OCI-LY1 (cell line): ENCODE results near the gene B3GAT1.

Experiments used
- H2AFZ ChIP-seq: fragments of 200-600 bp; sonication (generic), shearing (Covaris generic); 2 replicates; pipeline ENCODE4 v1.6.0; 2014; ENCODE audit warnings: antibody characterized with exemption, mild to moderate bottlenecking, low read length
- H3F3A ChIP-seq: fragments of 200-600 bp; sonication (generic), shearing (Covaris generic); 2 replicates; pipeline ENCODE4 v1.6.0; 2014; ENCODE audit warnings: mild to moderate bottlenecking, antibody characterized with exemption, low read length, moderate library complexity; ENCODE audit not compliant: insufficient read depth
- H3K27ac ChIP-seq: fragments of 200-600 bp; sonication (generic); 2 replicates; pipeline ENCODE4 v1.5.1; 2014; ENCODE audit warnings: low read length, mixed run types, mild to moderate bottlenecking, low read depth; ENCODE audit not compliant: poor library complexity, severe bottlenecking
- H3K27me3 ChIP-seq: fragments of 200-600 bp; sonication (generic); 2 replicates; pipeline ENCODE4 v1.6.0; 2014; ENCODE audit warnings: antibody characterized with exemption, mild to moderate bottlenecking, low read length, moderate library complexity; ENCODE audit not compliant: insufficient read depth
- H3K36me3 ChIP-seq: fragments of 200-600 bp; sonication (generic); 2 replicates; pipeline ENCODE4 v1.6.1; 2014; ENCODE audit warnings: mild to moderate bottlenecking, antibody characterized with exemption, low read length, moderate library complexity, mixed read lengths; ENCODE audit not compliant: insufficient read depth
- H3K4me1 ChIP-seq: fragments of 200-600 bp; sonication (generic); 2 replicates; pipeline ENCODE4 v1.5.1; 2014; ENCODE audit warnings: mild to moderate bottlenecking, low read length, moderate library complexity; ENCODE audit not compliant: insufficient read depth, severe bottlenecking
- H3K4me2 ChIP-seq: fragments of 200-600 bp; sonication (generic), shearing (Covaris generic); 2 replicates; pipeline ENCODE4 v1.6.1; 2014; ENCODE audit warnings: low read length
- H3K4me3 ChIP-seq: fragments of 200-600 bp; sonication (generic); 2 replicates; pipeline ENCODE4 v1.5.1; 2014; ENCODE audit warnings: low read length, low read depth, mild to moderate bottlenecking, mixed read lengths; ENCODE audit not compliant: poor library complexity, severe bottlenecking
- H3K79me2 ChIP-seq: fragments of 200-600 bp; shearing (Covaris generic); 2 replicates; pipeline ENCODE4 v1.6.1; 2016; ENCODE audit warnings: mixed run types, low read length, mixed read lengths; ENCODE audit not compliant: insufficient read depth
- H3K9ac ChIP-seq: fragments of 200-600 bp; sonication (generic), shearing (Covaris generic); 2 replicates; pipeline ENCODE4 v1.6.1; 2014; ENCODE audit warnings: mild to moderate bottlenecking, low read length, mixed read lengths
- H3K9me2 ChIP-seq: fragments of 200-600 bp; sonication (generic), shearing (Covaris generic); 2 replicates; pipeline ENCODE4 v1.6.1; 2014; ENCODE audit warnings: low read depth, mild to moderate bottlenecking, low read length, mixed read lengths
- H3K9me3 ChIP-seq: fragments of 200-600 bp; shearing (Covaris generic); 2 replicates; pipeline ENCODE4 v1.6.1; 2014; ENCODE audit warnings: low read length, mixed read lengths
- H4K20me1 ChIP-seq: fragments of 200-600 bp; sonication (generic), shearing (Covaris generic); 2 replicates; pipeline ENCODE4 v1.6.0; 2016; ENCODE audit warnings: mild to moderate bottlenecking, low read length; ENCODE audit not compliant: insufficient read depth
- CTCF ChIP-seq: fragments of 200-600 bp; sonication (generic), shearing (Covaris generic); IDR thresholded peaks from 2 replicates; pipeline ENCODE4 v1.5.1; 2017; ENCODE audit warnings: mild to moderate bottlenecking, antibody characterized with exemption, low read length, moderate library complexity, mixed read lengths
- EZH2 ChIP-seq: fragments of 200-600 bp; sonication (generic), shearing (Covaris generic); IDR thresholded peaks from 2 replicates; pipeline ENCODE4 v1.8.0; 2017; ENCODE audit warnings: borderline replicate concordance, mixed run types, mild to moderate bottlenecking, antibody characterized with exemption, low read length, moderate library complexity, mixed read lengths

The B3GAT1 gene

GRCh38 chr11:134440851-134441250 is 28.8 kb upstream of the B3GAT1 start:
- TF ChIP-seq CTCF = no peak
- no peak for TF ChIP-seq EZH2
- Histone ChIP-seq H4K20me1 (no peaks in the 10 kb centered on the region), H3K9me3 (no peaks in the 10 kb centered on the region), H3F3A (no peaks in the 10 kb centered on the region), H3K79me2 (no peaks in the 10 kb centered on the region), H2AFZ (no peak overlapping the region), H3K27me3 (no peaks in the 10 kb centered on the region), H3K36me3 (no peaks in the 10 kb centered on the region), H3K4me2 (no peak overlapping the region), H3K4me3 (no peak overlapping the region), H3K27ac (no peak overlapping the region), H3K4me1 (no peaks in the 10 kb centered on the region), H3K9me2 (no peaks in the 10 kb centered on the region), H3K9ac (no peak overlapping the region)

DNA sequence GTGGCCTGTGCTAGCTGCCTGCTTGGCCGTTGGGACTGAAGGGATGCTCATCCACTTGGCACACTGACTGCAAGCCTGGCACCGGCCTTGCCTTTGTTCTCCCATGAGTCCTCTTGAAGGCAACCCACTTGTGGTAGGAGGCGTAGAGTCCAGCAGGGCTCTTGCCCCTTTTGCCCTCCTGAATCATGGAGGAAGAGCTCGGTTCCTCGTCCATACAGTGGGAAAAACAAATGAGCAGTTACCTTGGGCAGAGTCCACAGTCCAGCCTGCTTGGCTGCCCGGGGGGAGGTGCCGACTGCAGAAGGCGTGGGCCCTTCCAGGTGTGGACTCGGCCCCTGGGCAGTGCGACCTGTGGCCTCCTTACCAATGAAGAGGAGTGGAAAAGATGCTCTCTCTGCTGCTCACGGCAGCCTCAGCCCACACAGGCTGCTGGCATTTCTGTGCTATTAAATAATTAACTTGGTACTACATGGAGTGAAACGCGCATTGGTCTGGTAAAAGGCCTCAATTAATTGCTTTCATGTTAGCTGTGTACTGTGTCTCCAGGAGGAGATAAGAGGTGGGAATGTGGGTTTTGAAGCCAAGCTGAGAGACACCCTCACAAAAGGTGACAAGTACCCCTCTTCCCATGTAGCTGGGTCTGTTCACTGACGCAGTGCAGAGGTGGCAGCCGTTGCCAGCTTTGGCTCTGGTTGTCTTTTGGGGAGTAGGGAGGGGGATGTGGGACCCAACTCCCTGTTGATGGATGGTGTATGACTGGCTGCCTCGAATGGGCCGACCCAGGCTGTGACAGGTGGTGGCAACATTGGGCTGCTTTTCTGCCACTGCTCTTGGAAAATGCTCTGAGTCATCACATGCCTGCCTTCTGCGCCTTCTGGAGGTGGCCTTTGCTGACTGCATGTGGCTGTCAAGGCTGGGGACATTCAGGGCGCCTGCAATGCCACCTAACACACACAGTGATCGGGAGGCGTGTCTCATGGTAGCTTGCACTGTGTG is 26.8 kb upstream of the B3GAT1 start:
- H2AFZ ChIP-seq = no peak overlapping the region
- H3K27ac ChIP-seq = no peak overlapping the region
- no peaks in the 10 kb centered on the region for H3K9me2 ChIP-seq

DNA sequence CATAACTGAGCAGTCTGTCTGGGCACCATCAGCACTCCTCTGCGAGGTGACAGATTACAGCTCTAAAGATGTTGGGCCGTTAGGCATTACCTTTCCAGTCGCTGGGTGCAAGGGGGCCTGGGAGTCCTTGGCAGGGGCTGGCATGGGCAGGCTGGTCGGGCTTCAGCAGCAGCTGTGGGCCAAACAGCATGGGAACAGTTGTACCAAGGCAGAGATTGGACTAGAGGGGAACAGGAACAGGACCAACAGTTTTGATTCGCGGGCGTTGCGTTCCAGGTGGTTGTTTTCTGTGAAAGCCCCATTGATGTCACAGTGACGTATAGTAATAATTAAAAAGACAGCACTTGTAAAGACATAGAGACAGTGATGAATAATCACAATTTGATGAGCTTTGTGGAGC is 25.8 kb upstream of the B3GAT1 start:
- Histone ChIP-seq H2AFZ (no peak overlapping the region), H3K36me3 (no peaks in the 10 kb centered on the region), H3K79me2 (no peaks in the 10 kb centered on the region), H3K4me3 (no peak overlapping the region), H3K9me3 (no peaks in the 10 kb centered on the region), H3K4me1 (no peaks in the 10 kb centered on the region), H3K27ac (no peak overlapping the region), H4K20me1 (no peaks in the 10 kb centered on the region), H3K9ac (no peak overlapping the region), H3K27me3 (no peaks in the 10 kb centered on the region), H3F3A (no peaks in the 10 kb centered on the region), H3K9me2 (no peaks in the 10 kb centered on the region), H3K4me2 (no peak overlapping the region)
- TF ChIP-seq CTCF (no peak), EZH2 (no peak)

More for the DNA sequence above, 26.8 kb upstream of the B3GAT1 start:
- no peaks in the 10 kb centered on the region for H3F3A ChIP-seq
- no peaks in the 10 kb centered on the region for H3K36me3 ChIP-seq
- no peaks in the 10 kb centered on the region for H3K4me1 ChIP-seq
- no peaks in the 10 kb centered on the region for H3K9me3 ChIP-seq
- no peak overlapping the region for H3K4me2 ChIP-seq
- H3K79me2 ChIP-seq = no peaks in the 10 kb centered on the region
- no peaks in the 10 kb centered on the region for H3K27me3 ChIP-seq
- no peak overlapping the region for H3K9ac ChIP-seq
- TF ChIP-seq CTCF (no peak), EZH2 (no peak)
- H3K4me3 ChIP-seq = no peak overlapping the region
- no peaks in the 10 kb centered on the region for H4K20me1 ChIP-seq
